ENCODE measurements around the gene TRIM71. TPM values are rescaled to one million over a fixed set of nuclear protein-coding genes. Genes with fewer than 3 reads are reported as not detected.

Gene TRIM71
- total RNA-seq, 1 experiment from 2014 or later = 0.17 TPM

- no peak for TF ChIP-seq REST (IDR thresholded peaks at IDR 0.05; ENCODE audit: low read depth)
- no peak for TF ChIP-seq ZBTB33 (IDR thresholded peaks at IDR 0.05; ENCODE audit: extremely low read depth, insufficient replicate concordance, low read length)
- no peak for TF ChIP-seq POLR2A (IDR thresholded peaks at IDR 0.05; ENCODE audit: borderline replicate concordance, extremely low read depth, insufficient read depth, insufficient read length)
- TF ChIP-seq JUND (IDR thresholded peaks at IDR 0.05) = no peak
- TF ChIP-seq FOSL1 (IDR thresholded peaks at IDR 0.05; ENCODE audit: low read depth) = no peak
- no peak for TF ChIP-seq SP1 (IDR thresholded peaks at IDR 0.05; ENCODE audit: low read depth)
- TF ChIP-seq CBX3 (IDR thresholded peaks at IDR 0.05; ENCODE audit: low read depth) = no peak
- no peak for TF ChIP-seq ZFX (IDR thresholded peaks at IDR 0.05)
- no peak for TF ChIP-seq EZH2phosphoT487 (IDR thresholded peaks at IDR 0.05; ENCODE audit: borderline replicate concordance)
- TF ChIP-seq RAD21 (IDR thresholded peaks at IDR 0.05; ENCODE audit: low read depth) = no peak
- no peak for TF ChIP-seq ELF1 (IDR thresholded peaks at IDR 0.05; ENCODE audit: borderline replicate concordance, low read depth)
Measured at GRCh38 chr3:32780071-32780734, 37.6 kb upstream of the TRIM71 start (continued).

All from HCT116 (cell line).